H1 (cell line): ENCODE measurements around the gene TXLNG. TPM values are rescaled to one million over a fixed set of nuclear protein-coding genes. Genes with fewer than 3 reads are reported as not detected.

Experiments used
- EP300 ChIP-seq, 2 experiments: IDR thresholded peaks; 1 replicate in 1 of 2; 2 replicates in 1 of 2; pipeline ENCODE4 v1.6.1; 2011 to 2012; ENCODE audit warnings: low read depth in 2 of 2, low read length in 2 of 2, mild to moderate bottlenecking in 2 of 2, borderline replicate concordance in 1 of 2, inconsistent platforms in 1 of 2, moderate library complexity in 1 of 2
- polyA plus RNA-seq, 7 experiments: library from polyadenylated mRNA; depleted of rRNA in 3 of 7; stranded (reverse) in 5 of 7; unstranded in 2 of 7; fragments of >200 nt in 5 of 7; fragments of 200-250 nt in 2 of 7; gene quantifications; 1 replicate in 5 of 7; 2 replicates in 1 of 7; 4 replicates in 1 of 7; pipeline versions ENCODE4 v1.2.1 to v1.2.3, GENCODE V29; 2011 to 2013; ENCODE audit warnings: missing spikeins in 2 of 7, mixed read lengths in 2 of 7
- total RNA-seq: library from RNA; stranded (reverse); fragmentation: NEBNext Ultra II Directional; extraction: Animal tissue kit (Norgen Biotek cat#: 25700); gene quantifications from 2 replicates; pipeline ENCODE4 v1.2.1, GENCODE V29; 2021

TXLNG gene
- total and polyA plus RNA-seq, 2 of the 8 experiments (the other 6 are each of a cell fraction or from before 2014, with no cell fraction given) = 32.9 to 42.9 TPM

DNA sequence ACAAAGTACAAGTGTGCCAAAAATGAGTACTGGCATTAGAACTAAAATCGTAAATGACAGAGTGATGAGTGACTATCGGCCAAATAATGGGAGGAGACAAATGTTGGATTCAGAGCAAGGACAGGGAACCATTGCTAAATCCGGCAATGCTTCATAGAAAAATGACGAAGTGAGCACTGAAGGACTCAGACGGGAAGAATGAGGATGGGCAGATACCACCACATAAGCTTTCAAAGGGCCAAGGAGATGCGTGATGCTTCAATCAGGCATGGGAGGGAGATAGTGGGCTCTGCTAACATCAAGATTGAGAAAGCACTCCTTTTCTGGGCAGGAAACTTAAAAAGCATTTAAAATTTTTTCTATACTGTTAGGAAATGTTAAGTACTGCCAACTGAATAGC, 62.3 kb downstream of the TXLNG start (continued):
- no peak for TF ChIP-seq EP300 (IDR thresholded peaks at IDR 0.05; ENCODE audit: borderline replicate concordance in 1 of 2, low read depth in 2 of 2, low read length in 2 of 2)
